IPS-15b (cell line): ENCODE data around the gene COASY.

Experiments
- H3K27me3 ChIP-seq: one replicate; pipeline ENCODE4 v1.6.1; 2013; ENCODE audit warnings: low read length; ENCODE audit not compliant: control insufficient read depth, insufficient read depth
- H3K36me3 ChIP-seq: one replicate; pipeline ENCODE4 v1.6.1; 2013; ENCODE audit warnings: low read length; ENCODE audit not compliant: control insufficient read depth, insufficient read depth
- H3K4me1 ChIP-seq: one replicate; pipeline ENCODE4 v1.6.1; 2013; ENCODE audit warnings: mild to moderate bottlenecking, low read length; ENCODE audit not compliant: control insufficient read depth, insufficient read depth
- H3K4me3 ChIP-seq: one replicate; pipeline ENCODE4 v1.5.1; 2013; ENCODE audit warnings: low read depth, low read length
- H3K9ac ChIP-seq: one replicate; pipeline ENCODE4 v1.6.1; 2013; ENCODE audit warnings: low read depth, mild to moderate bottlenecking, low read length
- H3K9me3 ChIP-seq: one replicate; pipeline ENCODE4 v1.6.1; 2013; ENCODE audit warnings: mild to moderate bottlenecking, low read length; ENCODE audit not compliant: control insufficient read depth, insufficient read depth

The COASY gene

DNA sequence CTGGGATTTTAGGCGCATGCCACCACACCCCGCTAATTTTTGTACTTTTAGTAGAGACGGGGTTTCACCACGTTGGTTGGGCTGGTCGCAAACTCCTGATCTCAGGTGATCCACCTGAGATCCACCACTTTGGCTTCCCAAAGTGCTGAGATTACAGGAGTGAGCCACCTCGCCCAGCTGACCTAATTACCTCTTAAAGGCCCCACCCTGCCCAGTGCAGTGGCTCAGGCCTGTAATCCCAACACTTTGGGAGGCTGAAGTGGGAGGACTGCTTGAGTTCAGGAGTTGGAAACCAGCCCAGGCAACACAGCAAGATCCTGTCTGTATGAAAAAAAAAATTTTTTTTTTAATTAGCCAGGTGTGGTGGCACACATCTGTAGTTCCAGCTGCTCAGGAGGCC, 2.9 kb upstream of the COASY start:
- H3K4me1 ChIP-seq, result peaks cover 9% of the 10 kb centered on the region

DNA sequence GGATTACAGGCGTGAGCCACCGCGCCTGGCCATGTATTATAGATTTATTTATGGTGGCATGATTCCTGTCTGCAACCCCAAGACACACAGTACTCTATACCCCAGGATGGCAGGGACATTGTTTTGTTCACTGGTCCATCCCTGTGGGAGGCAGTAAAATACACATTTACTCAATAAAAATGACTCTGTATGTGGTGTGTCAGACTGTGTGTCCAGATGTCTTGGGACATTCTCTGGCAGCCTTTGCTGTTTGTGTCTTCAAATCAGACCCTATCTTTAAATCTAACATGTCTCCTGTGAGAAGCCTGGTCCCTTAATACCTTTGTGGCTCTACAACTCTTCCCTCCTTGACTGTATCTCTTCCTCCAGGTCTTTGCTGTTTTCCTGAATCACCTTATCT, 1.7 kb upstream of the COASY start:
- no peak overlapping the region for H3K9ac ChIP-seq

More for the DNA sequence above, 2.9 kb upstream of the COASY start:
- Histone ChIP-seq H3K36me3 (no peaks in the 10 kb centered on the region), H3K4me3 (no peak overlapping the region), H3K27me3 (no peaks in the 10 kb centered on the region), H3K9ac (no peak overlapping the region), H3K9me3 (no peaks in the 10 kb centered on the region)

DNA sequence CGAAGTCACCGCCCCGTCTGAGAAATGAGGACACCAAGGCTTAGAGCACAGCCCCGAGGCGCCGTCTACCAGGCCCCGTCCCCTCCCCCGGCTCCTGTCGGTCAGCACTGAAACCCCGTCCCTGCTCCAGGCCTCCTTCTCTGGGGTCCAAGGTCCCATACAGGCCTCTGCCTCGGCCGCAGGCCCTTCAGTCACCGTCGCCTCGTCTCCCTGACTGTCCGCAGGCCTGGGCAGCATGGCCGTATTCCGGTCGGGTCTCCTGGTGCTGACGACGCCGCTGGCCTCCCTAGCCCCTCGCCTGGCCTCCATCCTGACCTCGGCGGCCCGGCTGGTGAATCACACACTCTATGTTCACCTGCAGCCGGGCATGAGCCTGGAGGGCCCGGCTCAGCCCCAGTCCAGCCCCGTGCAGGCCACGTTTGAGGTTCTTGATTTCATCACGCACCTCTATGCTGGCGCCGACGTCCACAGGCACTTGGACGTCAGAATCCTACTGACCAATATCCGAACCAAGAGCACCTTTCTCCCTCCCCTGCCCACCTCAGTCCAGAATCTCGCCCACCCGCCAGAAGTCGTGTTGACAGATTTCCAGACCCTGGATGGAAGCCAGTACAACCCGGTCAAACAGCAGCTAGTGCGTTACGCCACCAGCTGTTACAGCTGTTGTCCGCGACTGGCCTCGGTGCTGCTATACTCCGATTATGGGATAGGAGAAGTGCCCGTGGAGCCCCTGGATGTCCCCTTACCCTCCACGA, 617 bp downstream of the COASY start:
- H3K9me3 ChIP-seq, result no peaks in the 10 kb centered on the region
- no peaks in the 10 kb centered on the region for H3K27me3 ChIP-seq
- H3K9ac ChIP-seq, result peak overlapping the region; percentile 93
- H3K4me3 ChIP-seq, result peak overlapping the region; percentile 89
- peaks cover 10% of the 10 kb centered on the region for H3K4me1 ChIP-seq
- H3K36me3 ChIP-seq, result peaks cover 20% of the 10 kb centered on the region

More for the DNA sequence above, 1.7 kb upstream of the COASY start:
- Histone ChIP-seq H3K9me3 (no peaks in the 10 kb centered on the region), H3K4me1 (peaks cover 8% of the 10 kb centered on the region), H3K27me3 (no peaks in the 10 kb centered on the region), H3K36me3 (peaks cover 8% of the 10 kb centered on the region), H3K4me3 (no peak overlapping the region)

DNA sequence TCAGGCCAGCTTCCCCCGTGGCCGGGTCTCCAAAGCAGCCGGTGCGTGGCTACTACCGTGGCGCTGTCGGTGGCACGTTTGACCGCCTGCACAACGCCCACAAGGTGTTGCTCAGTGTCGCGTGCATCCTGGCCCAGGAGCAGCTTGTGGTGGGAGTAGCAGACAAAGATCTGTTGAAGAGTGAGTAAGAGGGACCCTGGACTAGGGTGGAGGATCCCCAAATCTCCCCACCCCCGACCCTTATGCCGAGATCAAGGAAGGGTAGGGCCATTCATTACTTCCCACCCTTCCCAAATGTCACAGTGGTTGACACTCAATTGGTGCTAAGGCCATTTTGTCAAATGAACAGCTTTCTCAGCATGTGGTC, 1.2 kb downstream of the COASY start:
- H3K36me3 ChIP-seq, result peaks cover 20% of the 10 kb centered on the region
- no peaks in the 10 kb centered on the region for H3K9me3 ChIP-seq
- peak overlapping the region; percentile 89 for H3K4me3 ChIP-seq
- H3K4me1 ChIP-seq, result peaks cover 10% of the 10 kb centered on the region
- H3K27me3 ChIP-seq, result no peaks in the 10 kb centered on the region
- H3K9ac ChIP-seq, result peak overlapping the region; percentile 93

DNA sequence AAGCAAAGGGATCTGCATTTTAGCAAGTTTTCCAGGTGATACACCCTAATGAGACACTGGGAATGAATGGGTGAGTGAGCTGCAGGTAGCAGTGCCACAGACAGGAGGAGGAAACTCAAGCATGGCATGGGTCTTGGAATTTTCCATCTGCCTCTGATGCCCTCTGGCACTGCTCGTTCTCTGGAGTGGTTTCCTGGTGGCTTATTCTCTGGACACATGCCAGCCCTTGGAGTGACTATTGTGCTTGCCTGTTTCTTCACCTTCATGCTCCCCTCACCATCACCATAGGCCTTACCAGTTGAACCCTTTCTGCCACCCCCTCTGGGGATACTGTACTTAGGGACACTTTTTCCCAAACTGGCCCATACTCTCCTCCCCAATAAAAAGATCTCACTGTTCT, 1.6 kb downstream of the COASY start:
- Histone ChIP-seq H3K9ac (peak overlapping the region; percentile 24), H3K36me3 (peaks cover 22% of the 10 kb centered on the region)

DNA sequence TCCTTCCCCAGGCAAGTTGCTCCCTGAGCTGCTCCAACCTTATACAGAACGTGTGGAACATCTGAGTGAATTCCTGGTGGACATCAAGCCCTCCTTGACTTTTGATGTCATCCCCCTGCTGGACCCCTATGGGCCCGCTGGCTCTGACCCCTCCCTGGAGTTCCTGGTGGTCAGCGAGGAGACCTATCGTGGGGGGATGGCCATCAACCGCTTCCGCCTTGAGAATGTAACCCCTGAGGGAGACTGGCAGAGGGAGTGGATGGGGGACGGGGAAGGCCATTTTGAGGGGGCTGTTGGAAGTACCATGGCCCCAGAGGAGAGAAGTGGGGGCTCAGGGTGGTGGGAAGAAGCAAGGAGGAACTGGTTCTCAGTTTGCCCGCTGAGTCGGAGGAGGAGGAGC, 2.0 kb downstream of the COASY start:
- no peaks in the 10 kb centered on the region for H3K27me3 ChIP-seq
- H3K4me3 ChIP-seq, result peak overlapping the region; percentile 37
- no peak overlapping the region for H3K9ac ChIP-seq
- peaks cover 26% of the 10 kb centered on the region for H3K36me3 ChIP-seq
- H3K9me3 ChIP-seq, result no peaks in the 10 kb centered on the region
- H3K4me1 ChIP-seq, result peaks cover 10% of the 10 kb centered on the region

More for the DNA sequence above, 1.6 kb downstream of the COASY start:
- Histone ChIP-seq H3K4me3 (peak overlapping the region; percentile 37), H3K4me1 (peaks cover 10% of the 10 kb centered on the region), H3K9me3 (no peaks in the 10 kb centered on the region), H3K27me3 (no peaks in the 10 kb centered on the region)

DNA sequence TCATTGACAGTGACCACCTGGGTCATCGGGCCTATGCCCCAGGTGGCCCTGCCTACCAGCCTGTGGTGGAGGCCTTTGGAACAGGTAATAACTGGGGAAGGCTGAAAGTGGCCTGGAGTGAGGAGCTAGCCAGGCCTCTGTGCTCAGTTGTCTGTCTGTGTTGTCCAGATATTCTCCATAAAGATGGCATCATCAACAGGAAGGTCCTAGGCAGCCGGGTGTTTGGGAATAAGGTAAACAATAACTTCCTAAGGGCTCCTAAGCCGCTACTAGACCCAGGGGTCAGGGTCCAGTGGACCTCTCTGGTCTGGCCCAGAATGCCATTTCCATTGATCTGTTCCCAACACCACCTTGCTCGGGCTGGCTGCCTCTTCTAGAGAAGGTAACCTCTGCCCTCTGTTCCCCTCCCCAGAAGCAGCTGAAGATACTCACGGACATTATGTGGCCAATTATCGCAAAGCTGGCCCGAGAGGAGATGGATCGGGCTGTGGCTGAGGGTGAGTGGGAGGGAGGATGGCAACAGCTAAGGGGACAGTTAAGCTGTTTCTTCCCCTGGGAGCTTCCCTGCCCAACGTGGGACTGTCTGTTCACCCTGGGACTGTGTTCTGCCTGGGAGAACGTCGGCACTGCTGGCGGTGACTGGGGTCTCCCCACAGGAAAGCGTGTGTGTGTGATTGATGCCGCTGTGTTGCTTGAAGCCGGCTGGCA, 3.0 kb downstream of the COASY start:
- no peaks in the 10 kb centered on the region for H3K27me3 ChIP-seq
- H3K9me3 ChIP-seq, result no peaks in the 10 kb centered on the region
- H3K36me3 ChIP-seq, result peaks cover 36% of the 10 kb centered on the region
- H3K4me3 ChIP-seq, result no peak overlapping the region
- H3K9ac ChIP-seq, result no peak overlapping the region
- H3K4me1 ChIP-seq, result peaks cover 10% of the 10 kb centered on the region

DNA sequence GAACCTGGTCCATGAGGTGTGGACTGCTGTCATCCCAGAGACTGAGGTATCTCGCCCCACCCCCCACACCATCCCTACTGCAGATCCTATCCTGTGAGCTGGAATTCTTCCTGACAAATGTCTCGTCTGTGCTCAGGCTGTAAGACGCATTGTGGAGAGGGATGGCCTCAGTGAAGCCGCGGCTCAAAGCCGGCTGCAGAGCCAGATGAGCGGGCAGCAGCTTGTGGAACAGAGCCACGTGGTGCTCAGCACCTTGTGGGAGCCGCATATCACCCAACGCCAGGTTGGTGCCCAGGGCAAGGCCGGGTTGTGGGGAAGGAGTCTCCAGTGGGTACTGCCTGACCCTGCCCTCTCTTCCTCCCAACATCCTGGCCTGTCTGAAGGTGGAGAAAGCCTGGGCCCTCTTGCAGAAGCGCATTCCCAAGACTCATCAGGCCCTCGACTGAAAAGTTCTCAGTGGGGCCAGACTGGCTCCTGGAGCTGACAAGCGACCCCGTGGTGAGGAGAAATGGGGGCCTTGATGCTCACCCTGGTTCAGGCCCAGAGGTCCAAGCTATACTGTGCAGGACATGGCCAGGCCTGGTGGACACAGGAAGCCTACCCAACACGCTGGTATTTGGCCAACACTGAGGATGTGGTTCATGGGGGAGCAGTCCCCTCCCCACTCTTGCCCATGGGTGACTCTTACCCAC, 3.7 kb downstream of the COASY start:
- Histone ChIP-seq H3K36me3 (peaks cover 40% of the 10 kb centered on the region), H3K4me3 (no peak overlapping the region)

DNA sequence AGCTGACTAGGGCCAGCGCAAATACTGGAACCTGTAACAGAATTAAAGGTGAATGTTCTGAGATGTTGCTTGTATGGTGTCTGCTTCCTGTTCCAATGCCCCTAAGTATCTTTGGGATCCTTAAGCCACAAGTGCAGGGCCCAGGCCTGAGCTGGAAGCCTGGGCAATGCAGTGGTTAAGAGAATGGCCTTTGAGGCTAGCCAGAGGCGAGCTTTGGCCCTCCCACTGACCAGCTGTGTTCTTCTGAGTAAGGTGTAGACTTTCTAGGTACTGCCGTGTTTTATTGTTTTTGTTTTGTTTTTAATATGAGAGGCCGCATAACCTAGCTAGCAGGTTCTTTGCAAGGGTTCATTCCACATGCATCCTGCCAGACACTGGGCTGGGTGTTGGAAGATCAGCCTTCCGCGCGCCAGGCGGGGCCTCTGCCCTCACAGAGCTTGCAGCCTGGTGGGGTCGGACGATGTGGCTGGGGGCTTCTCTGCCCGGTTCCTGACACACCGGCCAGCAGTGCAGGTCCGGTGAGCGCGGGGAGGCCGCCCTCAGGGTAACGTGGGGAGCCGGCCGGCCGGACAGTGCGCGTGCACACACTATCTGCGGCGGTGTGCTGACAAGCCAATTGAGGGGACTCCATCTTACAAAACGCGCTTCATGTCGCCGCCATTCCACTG, 4.4 kb downstream of the COASY start:
- H3K9me3 ChIP-seq, result no peaks in the 10 kb centered on the region
- peak overlapping the region; percentile 3 for H3K9ac ChIP-seq
- peaks cover 10% of the 10 kb centered on the region for H3K4me1 ChIP-seq
- H3K36me3 ChIP-seq, result peaks cover 42% of the 10 kb centered on the region
- no peaks in the 10 kb centered on the region for H3K27me3 ChIP-seq
- peak overlapping the region; percentile 86 for H3K4me3 ChIP-seq

More for the DNA sequence above, 3.7 kb downstream of the COASY start:
- H3K9me3 ChIP-seq, result no peaks in the 10 kb centered on the region
- H3K4me1 ChIP-seq, result peaks cover 10% of the 10 kb centered on the region
- H3K27me3 ChIP-seq, result no peaks in the 10 kb centered on the region
- H3K9ac ChIP-seq, result no peak overlapping the region

DNA sequence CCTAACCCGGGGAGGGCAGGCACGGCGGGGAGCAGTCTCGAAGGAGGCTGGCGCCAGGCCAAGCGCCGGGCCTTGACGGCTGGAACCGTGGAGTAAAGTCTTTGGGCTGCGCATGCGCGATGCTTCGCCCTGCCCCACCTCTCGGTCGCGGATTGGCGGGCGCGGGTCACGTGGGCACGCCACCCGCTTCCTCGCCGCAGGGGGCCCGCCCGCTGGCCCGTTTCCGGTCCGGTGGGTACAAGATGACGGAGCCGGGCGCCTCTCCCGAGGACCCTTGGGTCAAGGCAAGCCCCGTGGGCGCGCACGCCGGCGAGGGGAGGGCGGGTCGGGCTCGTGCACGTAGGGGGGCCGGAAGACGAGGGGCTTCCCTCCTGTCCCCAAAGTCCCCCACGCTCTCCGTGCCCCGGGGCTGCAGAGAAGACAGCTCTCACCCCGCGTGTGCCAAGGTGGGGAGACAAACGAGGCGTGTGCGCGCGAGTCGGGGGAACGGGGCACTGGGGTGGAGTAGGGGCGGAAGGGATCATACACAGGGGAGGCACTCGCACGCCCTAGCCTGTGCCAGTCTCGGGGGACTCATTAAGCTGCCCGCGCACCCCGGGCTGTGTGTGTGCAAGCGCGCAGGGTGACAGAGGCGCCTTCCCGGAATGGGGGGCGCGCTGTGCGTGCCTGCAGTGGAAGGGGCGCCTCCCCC, 5.1 kb downstream of the COASY start, which contains the start of gene MLX:
TSS of gene MLX (plus strand) at position 218 of the 691 bp plus-strand sequence. CDS start at position 243, 25 bp downstream.
- peaks cover 10% of the 10 kb centered on the region for H3K4me1 ChIP-seq
- H3K27me3 ChIP-seq, result no peaks in the 10 kb centered on the region
- peaks cover 49% of the 10 kb centered on the region for H3K36me3 ChIP-seq
- peak within 1 kb of the TSS; percentile 86 for H3K4me3 ChIP-seq
- peak within 1 kb of the TSS; percentile 79 for H3K9ac ChIP-seq
- H3K9me3 ChIP-seq, result no peaks in the 10 kb centered on the region
